HL-60 (cell line): ENCODE measurements around the gene UNC5C.

Source experiments
- DNase-seq, 2 experiments: peaks; one replicate each; pipeline ENCODE4 v3.0.0-alpha.2; 2010 to 2020; ENCODE audit warnings: low read depth in 1 of 2, low spot score in 1 of 2
- H3K27ac ChIP-seq: fragments of 250-450 bp; sonication (Bioruptor Pico); replicated peaks from 2 replicates; pipeline ENCODE4 v1.5.1; 2020; ENCODE audit warnings: mild to moderate bottlenecking, moderate library complexity
- H3K27me3 ChIP-seq: fragments of 250-450 bp; sonication (Bioruptor Pico); 2 replicates; pipeline ENCODE4 v1.5.1; 2021; ENCODE audit warnings: mild to moderate bottlenecking, moderate library complexity; ENCODE audit not compliant: insufficient read depth, poor library complexity, severe bottlenecking
- H3K4me3 ChIP-seq: replicated peaks from 2 replicates; pipeline ENCODE4 v1.5.1; 2011; ENCODE audit warnings: mild to moderate bottlenecking, control low read depth, low read length; ENCODE audit not compliant: insufficient read depth
- CTCF ChIP-seq: IDR thresholded peaks from one replicate; pipeline ENCODE4 v1.5.1; 2011; ENCODE audit warnings: low read length, control low read depth, inconsistent platforms; ENCODE audit not compliant: insufficient read depth
- GABPA ChIP-seq: IDR thresholded peaks from 2 replicates; pipeline ENCODE4 v1.6.1; 2012; ENCODE audit warnings: low read depth
- POLR2AphosphoS5 ChIP-seq: IDR thresholded peaks from 2 replicates; pipeline ENCODE4 v1.6.1; 2012; ENCODE audit warnings: low read depth
- SPI1 ChIP-seq: IDR thresholded peaks from 2 replicates; pipeline ENCODE4 v1.6.1; 2012; ENCODE audit warnings: low read depth, mild to moderate bottlenecking, borderline replicate concordance
- TF ChIP-seq, protein P1 (sequence below): IDR thresholded peaks from 2 replicates; pipeline ENCODE4 v1.6.1; 2012; ENCODE audit warnings: low read depth; ENCODE audit not compliant: insufficient replicate concordance

UNC5C gene

DNA sequence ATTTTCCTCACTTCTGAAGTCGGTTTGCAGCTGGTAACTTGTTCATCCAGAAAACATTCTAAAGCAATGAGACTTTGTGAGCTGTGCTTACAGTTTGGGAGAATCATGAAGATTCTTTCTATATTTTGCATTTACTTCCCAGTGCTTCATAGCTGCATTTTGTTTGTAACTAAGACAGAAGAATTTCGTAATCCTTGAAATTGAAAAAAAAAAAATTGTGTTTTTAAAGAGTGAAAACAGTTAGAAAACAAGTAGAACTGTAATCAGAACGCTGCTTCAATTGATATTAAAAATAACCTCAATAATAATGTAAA lies 392.4 kb downstream of the UNC5C start:
- TF ChIP-seq GABPA (no peak), CTCF (no peak), SPI1 (no peak), POLR2AphosphoS5 (no peak)
- TF ChIP-seq, protein P1, sequence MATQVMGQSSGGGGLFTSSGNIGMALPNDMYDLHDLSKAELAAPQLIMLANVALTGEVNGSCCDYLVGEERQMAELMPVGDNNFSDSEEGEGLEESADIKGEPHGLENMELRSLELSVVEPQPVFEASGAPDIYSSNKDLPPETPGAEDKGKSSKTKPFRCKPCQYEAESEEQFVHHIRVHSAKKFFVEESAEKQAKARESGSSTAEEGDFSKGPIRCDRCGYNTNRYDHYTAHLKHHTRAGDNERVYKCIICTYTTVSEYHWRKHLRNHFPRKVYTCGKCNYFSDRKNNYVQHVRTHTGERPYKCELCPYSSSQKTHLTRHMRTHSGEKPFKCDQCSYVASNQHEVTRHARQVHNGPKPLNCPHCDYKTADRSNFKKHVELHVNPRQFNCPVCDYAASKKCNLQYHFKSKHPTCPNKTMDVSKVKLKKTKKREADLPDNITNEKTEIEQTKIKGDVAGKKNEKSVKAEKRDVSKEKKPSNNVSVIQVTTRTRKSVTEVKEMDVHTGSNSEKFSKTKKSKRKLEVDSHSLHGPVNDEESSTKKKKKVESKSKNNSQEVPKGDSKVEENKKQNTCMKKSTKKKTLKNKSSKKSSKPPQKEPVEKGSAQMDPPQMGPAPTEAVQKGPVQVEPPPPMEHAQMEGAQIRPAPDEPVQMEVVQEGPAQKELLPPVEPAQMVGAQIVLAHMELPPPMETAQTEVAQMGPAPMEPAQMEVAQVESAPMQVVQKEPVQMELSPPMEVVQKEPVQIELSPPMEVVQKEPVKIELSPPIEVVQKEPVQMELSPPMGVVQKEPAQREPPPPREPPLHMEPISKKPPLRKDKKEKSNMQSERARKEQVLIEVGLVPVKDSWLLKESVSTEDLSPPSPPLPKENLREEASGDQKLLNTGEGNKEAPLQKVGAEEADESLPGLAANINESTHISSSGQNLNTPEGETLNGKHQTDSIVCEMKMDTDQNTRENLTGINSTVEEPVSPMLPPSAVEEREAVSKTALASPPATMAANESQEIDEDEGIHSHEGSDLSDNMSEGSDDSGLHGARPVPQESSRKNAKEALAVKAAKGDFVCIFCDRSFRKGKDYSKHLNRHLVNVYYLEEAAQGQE: no peak
- H3K27ac ChIP-seq: no peak overlapping the region

DNA sequence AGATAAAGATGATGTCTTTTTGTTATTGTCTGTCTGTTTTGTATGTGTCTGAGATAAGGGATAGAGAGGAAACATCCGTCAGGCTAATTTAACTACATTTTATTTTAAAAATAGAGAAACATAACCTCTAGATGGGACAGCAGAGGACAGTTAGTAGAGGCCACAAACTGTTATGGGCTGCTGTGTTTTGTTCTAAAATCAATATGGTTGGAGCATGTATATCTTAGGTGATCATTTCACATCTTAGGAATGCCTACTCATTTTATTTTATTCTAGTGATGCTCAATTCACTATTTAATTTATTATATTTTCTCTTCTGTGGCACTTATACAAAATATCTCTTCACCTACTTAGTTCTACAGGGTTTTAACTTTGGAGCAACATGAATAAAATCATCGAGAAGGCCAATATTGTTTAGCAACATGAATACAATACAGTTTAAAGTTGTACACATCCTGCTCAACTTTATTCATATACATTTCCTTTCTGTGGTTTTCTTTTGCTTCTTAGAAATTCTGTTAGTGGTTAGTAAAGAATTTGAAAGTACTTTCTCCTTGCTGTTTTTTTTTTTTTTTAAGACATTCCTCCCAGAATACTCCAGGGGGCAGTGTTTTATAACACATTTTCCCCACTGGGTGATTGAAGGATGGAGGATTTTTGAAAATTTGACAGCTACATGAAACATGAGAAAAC lies 392.9 kb downstream of the UNC5C start:
- DNase-seq: no peak
- TF ChIP-seq CTCF (peak; percentile 12), SPI1 (no peak)
- Histone ChIP-seq H3K27me3 (no peaks in the 10 kb centered on the region), H3K27ac (no peak overlapping the region), H3K4me3 (no peak overlapping the region)

More for the DNA sequence above, 392.4 kb downstream of the UNC5C start:
- no peak for DNase-seq
- no peaks in the 10 kb centered on the region for H3K27me3 ChIP-seq
- H3K4me3 ChIP-seq: no peak overlapping the region

DNA sequence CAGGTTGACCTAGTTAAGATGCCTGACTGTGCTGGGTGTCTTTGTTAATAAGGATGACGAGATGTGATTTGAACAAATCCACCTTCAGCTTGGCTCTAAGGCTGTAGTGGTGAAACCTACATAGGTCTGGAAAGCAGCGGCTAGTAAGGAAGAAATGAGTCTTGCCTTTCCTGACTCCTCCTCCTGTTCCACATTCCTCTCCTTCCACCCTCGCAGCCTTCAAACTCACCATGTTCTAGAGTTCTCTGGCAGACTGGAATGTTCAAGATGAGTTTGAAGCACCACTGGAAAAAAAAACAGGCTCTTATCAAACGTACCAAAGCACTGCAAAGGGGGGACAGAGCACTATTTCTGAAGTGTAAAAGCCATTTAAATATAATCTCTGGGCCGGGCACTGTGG lies 395.6 kb downstream of the UNC5C start:
- no peaks in the 10 kb centered on the region for H3K27me3 ChIP-seq
- H3K4me3 ChIP-seq: no peak overlapping the region
- no peak overlapping the region for H3K27ac ChIP-seq
- TF ChIP-seq CTCF (no peak), GABPA (no peak), POLR2AphosphoS5 (no peak), SPI1 (no peak)
- TF ChIP-seq, protein P1: no peak
- no peak for DNase-seq

DNA sequence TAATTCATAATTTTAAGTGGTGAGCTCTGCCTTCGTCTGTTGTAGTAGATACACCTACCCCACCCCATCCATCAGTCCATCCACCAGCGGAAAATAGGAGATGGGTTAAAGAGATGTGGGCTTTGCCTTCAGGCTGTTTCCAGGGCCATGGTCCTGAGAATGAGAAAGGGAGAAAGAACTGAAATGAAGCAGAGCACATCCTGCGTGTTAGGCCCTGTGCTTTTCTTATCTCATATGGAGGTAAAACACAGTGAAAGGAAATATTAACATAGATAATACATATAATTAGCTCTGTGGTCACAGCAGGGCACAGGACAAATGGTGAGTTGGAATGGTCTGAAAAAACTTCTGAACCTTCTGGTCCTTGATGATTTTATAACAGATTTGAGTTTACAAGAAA lies 397.5 kb downstream of the UNC5C start:
- Histone ChIP-seq H3K4me3 (no peak overlapping the region), H3K27me3 (peaks cover 2% of the 10 kb centered on the region), H3K27ac (no peak overlapping the region)
- TF ChIP-seq POLR2AphosphoS5: no peak
- TF ChIP-seq SPI1: no peak
- TF ChIP-seq GABPA: no peak
- TF ChIP-seq CTCF: no peak
- TF ChIP-seq, protein P1: no peak
- no peak for DNase-seq
